Naive B cell (primary cell): Measurements from ENCODE around the gene PCK1. TPM values are rescaled to one million over a fixed set of nuclear protein-coding genes. Genes with fewer than 3 reads are reported as not detected.

ENCODE experiments used
- polyA plus RNA-seq, 6 donors: library from polyadenylated mRNA; unstranded; fragments of 300-500 nt; fragmentation: Illumina TruSeq; gene quantifications; one replicate each; pipeline ENCODE4 v1.2.3, GENCODE V29; 2021; ENCODE audit warnings: low read depth in 6 of 6

PCK1 gene
- polyA plus RNA-seq, 6 donors from 2014 or later: not detected

Other genes with a start within 250 kb of the PCK1 start
- gene SPO11, start 231.3 kb upstream of the PCK1 start, polyA plus RNA-seq: not detected
- 10 to 100 TPM; 31.1 to 55.1 (median 39.8) TPM for gene RAE1, start 209.9 kb upstream of the PCK1 start, polyA plus RNA-seq
- gene RBM38, start 169.7 kb upstream of the PCK1 start, polyA plus RNA-seq: 100 to 1,000 TPM in 5 of 6 donors, 10 to 100 TPM in 1; 80.1 to 189 (median 157) TPM
- not detected for gene CTCFL, start 36.0 kb upstream of the PCK1 start, polyA plus RNA-seq
- gene ZBP1, start 59.3 kb downstream of the PCK1 start, polyA plus RNA-seq: 10 to 100 TPM in 5 of 6 donors, 1 to 10 TPM in 1; 7.6 to 24.1 (median 15.5) TPM
- gene PMEPA1, start 148.9 kb downstream of the PCK1 start, polyA plus RNA-seq: 10 to 100 TPM in 5 of 6 donors, 1 to 10 TPM in 1; 7.6 to 18.7 (median 12.5) TPM